8988T (cell line): Measurements from ENCODE around the gene FBXW9.
"Not testable (repeated sequence)": the region's sequence is repeated elsewhere in the genome, so short reads cannot be mapped to it uniquely, and the experiment has no call there.

Experiments
- DNase-seq: peaks from one replicate; pipeline ENCODE4 v3.0.0; 2011

The FBXW9 gene

DNA sequence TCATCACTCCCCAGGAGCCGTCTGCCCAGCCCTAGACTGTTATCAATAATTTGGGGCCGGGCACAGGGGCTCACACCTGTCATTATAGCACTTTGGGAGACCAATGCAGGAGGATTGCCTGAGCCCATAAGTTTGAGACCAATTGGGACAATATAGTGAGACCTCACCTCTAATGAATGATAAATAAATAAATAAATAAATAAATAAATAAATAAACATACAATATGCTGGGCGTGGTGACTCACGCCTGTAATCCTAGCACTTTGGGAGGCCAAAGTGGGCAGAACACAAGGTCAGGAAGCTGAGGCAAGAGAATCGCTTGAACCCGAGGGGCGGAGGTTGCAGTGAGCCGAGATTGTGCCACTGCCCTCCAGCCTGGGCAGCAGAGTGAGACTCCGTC is 16.9 kb upstream of the FBXW9 start:
- DNase-seq = not testable (repeated sequence)

DNA sequence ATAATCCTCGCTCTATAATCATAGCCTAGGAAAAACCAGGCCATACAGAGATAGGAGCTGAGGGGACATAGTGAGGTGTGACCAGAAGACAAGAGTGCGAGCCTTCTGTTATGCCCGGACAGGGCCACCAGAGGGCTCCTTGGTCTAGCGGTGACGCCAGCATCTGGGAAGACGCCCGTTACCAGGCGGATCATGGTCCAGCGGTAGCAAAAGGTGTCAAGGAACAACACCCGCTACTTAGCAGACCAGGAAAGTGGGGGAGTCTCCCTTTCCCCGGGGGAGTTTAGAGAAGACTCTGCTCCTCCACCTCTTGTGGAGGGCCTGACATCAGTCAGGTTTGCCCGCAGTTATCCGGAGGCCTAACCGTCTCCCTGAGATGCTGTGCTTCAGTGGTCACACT is 15.6 kb upstream of the FBXW9 start:
- DNase-seq = not testable (repeated sequence)

DNA sequence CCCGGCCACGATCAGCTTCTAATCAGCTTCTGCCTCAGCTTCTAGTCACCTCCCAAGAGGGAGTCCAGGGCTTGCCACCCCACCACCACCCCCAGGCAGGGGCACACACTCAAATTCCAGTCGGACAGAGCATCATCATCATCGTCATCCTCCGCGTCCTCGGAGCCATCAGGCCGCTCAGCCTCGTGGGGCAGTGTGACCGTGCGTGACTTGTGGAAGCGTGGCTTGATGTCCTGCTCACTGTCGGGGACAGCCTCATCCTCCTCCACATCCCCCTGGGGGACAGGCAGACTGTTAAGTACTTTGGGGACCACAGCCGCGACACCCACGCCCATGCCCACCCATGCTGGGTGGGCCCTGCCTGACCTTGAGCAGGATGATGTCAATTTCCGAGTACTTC is 14.8 kb upstream of the FBXW9 start:
- DNase-seq = no peak

DNA sequence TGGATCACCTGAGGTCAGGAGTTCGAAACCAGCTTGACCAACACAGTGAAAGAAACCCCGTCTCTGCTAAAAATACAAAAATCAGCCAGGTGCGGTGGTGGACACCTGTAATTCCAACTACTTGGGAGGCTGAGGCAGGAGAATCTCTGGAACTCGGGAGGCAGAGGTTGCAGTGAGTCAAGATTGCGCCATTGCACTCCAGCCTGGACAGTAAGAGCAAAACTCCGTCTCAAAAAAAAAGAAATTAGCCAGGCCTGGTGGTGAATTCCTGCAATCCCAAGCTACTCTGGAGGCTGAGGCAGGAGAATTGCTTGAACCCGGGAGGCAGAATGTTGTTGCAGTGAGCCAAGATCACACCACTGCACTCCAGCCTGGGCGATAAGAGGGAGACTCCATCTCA is 12.2 kb upstream of the FBXW9 start:
- DNase-seq = no peak

DNA sequence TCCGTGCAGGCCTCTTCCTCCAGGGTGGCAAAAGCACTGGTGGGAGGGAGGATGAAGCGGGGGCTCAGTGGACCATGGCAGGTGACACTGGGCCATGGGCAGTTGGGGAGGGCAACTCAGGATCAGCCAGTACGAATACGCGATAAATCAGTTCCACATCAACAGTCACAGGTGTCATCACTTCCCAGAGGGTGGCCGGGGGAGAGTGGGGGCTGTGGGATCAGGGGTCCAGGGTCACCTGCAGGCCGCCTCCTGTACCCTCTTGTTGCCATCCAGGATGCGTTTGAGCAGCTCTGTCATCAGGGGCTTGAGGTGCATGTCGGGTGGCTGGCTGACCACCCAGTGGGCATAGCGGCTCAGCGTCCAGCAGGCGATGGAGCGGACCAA is 9.9 kb upstream of the FBXW9 start:
- no peak for DNase-seq

DNA sequence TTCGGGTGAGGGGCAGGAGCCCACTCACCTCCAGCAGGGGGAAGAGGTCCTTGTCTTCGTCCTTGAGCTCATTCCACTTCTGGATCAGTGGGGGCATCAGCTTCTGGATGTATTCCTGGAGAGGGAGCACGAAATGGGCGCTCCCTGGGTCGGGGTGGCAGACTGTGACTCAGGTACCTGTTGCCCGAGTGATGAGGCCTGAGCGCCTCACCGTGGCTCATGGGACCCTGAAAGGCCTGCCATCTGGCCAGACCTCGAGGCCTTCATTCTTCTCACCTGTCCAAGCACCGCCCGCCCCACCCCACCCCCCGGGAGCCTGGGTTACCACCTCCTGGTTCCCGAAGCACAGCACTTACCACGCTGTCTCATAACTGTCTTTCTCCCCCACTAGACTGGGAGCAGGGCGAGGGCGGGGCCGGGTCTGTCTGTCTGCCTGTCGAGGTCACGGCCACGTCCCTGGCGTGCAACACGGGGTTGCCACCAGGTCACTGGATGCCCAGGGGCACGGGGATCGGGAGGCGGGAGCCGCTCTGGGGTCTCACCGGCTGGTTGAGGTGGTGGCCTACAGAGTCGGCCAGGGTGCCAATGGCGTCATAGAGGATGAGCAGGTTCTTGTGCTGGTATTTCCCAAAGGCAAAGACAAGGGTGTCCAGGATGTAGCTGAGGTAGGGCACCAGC is 9.4 kb upstream of the FBXW9 start:
- no peak for DNase-seq

DNA sequence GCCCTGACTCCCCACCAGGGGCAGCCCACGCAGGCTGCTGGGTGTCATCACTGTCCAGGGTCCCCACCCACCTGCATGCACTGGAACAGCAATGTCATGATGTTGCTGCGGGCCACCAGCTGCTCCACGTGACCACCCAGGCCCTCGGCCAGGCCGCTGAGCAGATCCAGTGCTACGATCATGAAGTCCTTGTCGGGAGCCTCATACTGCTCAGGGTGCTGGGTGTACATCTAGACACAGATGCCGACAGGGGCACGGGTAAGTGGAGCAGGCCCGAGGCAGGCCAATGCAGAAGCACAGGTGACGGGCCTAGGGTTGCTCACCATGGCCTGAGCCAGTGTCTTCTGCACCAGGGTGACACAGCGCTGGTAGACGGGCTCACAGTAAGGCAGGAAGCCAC is 8.7 kb upstream of the FBXW9 start:
- DNase-seq = no peak

DNA sequence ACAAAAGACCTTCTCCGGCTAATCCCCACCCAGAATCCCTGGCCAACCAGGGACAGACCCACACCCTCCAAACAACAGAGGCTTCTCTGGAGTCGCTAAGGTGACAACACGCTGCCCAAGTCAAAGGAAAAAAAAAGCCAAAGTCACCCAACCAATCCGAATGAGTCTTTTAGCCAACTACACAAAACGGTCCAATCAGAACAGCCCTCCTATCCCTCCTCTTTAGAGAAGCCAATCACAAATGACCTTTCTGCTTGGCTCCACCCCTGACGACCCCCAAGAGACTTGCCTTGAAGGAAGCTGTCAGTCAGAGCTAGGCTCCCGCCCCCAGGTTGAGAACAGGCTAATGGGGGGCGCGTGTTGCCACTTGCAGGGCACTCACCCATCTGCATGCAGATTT is 6.6 kb upstream of the FBXW9 start:
- DNase-seq = peak; percentile 38

DNA sequence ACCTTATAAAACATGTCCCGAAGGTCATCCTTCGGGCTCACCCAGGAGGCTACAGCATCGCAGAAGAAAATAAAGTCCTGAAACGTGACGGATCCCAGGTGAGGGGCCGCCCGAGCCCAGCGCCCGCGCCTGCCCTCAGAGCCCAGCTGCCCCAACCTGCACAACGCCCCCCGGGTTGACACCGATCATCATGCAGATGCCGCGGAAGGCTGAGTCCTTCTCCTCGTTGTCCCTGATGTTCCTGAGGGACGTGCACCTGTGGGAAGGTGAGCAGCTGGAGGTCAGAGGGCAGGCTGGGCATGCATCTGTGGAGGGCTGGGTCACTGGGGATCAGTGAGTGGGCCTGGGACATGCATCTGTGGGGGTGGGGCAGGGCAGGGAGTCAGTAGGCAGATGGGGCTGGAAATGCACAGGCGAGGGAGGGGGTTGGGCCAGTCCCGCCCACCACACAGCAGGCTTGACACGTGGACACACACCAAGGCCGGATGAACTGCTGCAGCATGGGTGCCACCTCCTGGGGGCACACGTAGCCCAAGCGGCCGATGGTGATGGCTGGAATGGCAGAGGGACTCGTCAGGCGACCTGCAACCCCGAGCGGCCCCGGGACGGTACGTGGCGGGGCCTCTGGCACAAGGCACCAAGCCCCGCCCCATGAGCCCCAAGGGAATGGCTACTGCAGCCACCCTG is 5.3 kb upstream of the FBXW9 start:
- DNase-seq = no peak

DNA sequence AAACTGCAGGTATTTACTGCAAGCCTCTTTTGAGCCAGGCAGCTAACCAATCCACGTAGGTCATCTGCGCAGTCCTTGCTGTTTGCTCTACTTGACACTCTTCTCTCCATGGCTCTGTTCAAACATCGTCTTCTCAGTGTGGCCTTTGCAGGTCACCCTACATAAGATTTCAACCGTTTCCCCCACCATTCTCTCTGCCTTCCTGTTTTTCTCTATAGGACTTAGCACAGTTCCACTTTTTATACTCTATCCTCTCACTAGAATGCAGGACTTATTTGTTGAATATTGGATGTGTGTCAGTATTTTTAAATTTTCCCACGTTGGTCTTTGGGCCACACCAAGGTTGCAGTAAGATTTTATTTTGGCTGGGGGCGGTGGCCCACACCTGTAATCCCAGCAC is 1.7 kb upstream of the FBXW9 start:
- DNase-seq = no peak

DNA sequence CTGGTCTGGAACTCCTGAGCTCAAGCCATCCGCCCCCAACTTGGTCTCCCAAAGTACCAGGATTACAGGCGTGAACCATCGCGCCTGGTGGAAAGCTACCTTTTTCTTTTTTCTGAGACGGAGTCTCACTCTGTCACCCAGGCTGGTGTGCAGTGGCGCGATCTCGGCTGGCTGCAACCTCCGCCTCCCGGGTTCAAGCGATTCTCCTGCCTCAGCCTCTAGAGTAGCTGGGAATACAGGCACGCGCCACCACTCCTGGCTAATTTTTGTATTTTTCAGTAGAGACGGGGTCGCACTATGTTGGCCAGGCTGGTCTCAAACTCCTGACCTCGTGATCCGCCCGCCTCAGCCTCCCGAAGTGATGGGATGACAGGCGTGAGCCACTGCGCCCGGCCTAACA is 994 bp upstream of the FBXW9 start:
- not testable (repeated sequence) for DNase-seq

DNA sequence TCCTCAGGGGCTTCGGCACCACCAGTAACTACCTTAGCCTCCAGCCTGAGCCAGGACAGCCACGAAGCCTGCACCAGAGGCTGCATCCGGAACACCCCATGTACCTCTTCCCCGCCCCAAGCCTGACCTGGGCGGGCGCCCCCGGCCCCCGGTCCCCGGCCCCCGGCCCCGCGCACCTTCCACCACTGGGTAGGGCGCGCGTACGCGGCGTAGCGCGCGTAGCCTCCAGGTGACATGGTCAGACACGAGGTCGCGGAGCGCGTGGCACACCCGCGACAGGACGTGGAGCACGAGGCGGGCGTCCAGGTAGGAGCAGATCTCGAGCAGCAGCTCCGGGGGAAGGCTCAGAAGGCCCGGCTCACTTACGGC is 450 bp downstream of the FBXW9 start:
- no peak for DNase-seq

DNA sequence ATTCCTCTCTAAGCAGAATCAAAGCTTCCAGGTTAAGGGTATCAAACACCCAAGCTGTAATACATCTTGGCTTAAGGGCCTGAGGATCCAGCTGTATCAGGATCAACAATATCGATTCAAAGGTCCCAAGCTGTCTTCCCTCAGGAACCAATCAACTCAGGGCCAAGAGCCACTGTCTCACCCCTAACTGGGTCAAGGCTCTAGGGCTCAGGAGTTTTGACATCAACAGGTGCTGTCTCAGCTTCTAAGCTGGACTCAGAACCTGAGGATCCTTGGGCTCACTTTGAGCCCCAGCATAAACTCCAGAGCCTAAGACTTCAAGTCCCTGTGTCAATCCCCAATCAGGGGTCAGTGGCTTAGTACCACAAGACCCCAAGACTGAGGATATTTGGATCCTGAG is 917 bp downstream of the FBXW9 start:
- no peak for DNase-seq

DNA sequence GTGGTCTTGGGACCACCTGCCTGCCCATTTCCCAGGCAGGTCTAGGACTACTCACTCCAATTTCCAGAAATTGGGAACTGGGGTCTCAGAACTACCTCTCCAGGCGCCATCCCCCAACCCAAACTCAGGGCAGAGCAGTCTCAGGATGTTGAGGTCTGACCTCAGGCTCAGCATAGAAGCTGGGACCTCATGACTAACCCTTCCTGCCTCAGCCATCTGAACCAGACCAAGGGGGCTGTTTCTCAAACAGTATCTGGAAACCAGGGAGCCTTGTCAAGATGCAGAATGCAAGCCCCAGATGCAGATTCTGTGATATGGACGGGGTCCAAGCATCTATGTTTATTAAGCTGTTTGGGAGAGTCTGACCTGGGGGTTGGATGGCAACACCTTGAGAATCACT is 1.3 kb downstream of the FBXW9 start:
- no peak for DNase-seq

DNA sequence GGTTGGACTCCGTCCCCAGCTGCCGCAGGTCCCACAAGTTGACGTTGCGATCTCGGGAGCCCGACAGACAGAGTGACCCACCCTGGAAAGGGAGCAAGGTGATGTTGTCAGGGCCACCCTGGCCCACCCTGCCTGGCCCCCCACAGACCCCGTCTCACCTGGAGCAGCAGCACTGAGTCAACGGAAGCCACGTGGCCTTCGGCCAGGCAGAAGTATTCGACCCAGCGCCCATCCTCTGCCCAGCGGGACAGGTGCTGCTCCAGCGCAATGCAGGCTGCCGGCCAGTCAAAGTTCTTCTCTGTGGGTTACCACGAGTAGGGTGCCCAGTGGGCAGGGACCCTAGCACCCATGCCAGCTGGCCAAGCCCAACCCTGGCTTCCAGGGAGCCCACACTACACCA is 1.8 kb downstream of the FBXW9 start:
- DNase-seq = no peak

DNA sequence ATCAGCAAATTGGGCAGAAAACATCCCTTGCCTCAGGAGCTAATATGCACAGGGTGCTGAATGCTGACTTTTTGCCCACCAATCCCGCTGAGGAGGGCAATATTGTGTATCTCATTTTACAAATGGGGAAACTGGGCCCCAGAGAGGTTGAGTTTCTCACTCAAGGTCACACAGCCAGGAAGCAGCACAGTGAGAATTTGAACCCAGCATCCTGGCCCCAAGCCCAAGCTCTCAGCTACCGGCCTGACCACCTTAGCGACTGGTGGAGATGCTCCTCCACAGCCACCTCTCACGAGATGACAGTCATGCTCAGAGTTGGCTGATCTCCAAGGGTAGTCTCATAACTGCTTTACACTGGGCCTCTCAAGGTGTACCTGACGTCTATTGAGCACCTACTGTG is 3.5 kb downstream of the FBXW9 start:
- DNase-seq = no peak

DNA sequence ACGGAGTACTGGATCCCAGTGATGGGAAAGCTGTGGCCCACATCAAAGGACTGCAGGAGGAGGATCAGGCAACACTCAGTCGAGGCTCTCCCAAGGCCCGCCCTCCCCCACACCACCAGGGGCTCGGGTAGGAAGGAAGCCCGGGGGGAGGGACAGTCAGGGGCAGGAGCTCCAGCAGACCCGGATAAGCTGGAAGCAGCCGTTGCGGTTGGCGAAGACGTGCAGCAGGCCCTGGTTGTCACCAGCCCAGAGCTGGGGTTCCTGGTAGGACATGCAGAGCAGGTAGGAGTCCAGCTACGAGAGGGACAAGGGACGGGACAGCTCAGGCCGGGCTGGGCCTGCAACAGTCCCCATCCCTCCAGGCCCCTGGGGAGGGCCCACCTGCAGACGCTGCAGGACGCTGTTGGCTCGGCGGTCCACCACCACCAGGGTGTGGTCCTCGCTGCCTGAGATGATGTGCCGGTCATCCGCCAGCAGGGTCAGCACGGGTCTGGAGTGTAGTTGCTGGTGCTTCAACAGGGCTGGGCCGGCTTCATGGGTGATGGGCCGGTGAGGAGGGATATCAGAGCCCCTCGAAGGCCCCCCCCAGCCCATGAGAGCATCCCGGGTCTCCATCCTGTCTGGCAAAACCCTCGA is 6.7 kb downstream of the FBXW9 start:
- no peak for DNase-seq

DNA sequence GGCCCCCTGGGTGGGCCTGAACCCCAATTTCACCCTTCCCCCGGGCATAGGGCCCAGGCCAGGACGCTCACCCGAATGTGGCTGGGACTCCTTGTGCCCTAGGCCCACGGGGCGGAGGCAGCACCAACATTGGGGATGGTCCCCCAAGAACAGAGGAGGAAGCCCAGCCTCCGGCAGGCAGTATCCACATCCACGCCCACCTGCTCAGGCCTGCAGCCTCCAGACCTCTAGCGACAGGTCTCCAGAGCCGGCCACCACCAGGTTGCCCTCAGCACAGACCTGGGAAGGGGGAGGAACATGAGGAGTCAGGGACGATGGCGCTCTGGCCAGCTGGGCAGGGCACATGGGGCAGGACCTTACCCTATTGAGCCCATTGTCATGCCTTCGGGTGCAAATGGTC is 7.4 kb downstream of the FBXW9 start:
- DNase-seq = no peak

DNA sequence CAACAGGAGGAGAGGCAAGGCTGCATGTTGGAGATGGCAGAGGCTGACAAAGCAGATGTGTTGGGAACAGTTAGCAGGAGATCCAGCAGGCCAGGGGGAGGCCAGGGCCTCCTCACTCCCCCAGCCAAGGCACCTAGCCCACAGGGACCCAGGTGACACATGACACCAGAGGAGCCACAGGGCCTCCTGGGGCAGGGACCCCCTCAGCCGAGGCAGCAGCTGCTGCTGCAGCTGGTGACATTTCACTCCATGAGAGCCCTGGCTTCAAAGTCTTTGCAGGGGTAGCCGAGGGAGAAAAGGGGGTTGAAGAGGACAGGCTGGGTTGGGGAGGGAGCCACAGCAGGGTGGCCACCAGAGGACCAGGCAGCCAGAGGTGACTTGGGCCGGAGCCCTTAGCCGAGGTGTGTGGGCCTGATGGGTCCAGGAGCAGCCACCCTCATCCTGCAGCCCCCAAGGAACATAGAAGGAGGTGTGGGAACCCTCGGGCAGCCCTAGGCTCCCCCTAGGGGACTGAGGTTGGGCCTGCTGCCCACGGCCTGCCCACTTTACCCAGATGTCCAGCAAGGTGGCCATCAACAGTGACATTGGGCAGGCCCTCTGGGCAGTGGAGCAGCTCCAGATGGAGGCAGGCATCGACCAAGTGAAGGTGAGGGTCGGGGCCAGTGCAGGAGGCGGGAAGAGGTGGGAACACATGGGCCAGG is 8.8 kb downstream of the FBXW9 start, which contains the start of gene GNG14:
GNG14 (plus strand) TSS at position 503 of the 701 bp plus-strand sequence; CDS start at position 554, 51 bp downstream.
- DNase-seq = no peak

DNA sequence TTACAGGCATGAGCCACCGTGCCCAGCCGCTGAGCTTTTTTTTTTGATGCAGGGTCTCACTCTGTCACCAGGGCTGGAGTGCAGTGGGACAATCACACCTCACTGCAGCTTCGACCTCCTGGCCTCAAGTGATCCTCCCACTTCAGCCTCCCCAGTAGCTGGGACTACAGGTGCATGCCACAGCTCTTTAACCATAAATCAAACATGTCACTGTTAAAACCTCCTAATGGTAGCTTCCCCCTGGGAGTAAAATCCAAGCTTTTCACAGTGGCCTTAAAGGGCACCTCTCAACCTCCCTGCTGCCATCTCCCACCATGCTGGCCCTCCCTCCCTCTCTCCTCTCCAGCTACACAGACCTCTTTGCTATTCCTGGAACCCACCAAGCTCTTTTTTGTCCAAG is 10.6 kb downstream of the FBXW9 start:
- DNase-seq = no peak

DNA sequence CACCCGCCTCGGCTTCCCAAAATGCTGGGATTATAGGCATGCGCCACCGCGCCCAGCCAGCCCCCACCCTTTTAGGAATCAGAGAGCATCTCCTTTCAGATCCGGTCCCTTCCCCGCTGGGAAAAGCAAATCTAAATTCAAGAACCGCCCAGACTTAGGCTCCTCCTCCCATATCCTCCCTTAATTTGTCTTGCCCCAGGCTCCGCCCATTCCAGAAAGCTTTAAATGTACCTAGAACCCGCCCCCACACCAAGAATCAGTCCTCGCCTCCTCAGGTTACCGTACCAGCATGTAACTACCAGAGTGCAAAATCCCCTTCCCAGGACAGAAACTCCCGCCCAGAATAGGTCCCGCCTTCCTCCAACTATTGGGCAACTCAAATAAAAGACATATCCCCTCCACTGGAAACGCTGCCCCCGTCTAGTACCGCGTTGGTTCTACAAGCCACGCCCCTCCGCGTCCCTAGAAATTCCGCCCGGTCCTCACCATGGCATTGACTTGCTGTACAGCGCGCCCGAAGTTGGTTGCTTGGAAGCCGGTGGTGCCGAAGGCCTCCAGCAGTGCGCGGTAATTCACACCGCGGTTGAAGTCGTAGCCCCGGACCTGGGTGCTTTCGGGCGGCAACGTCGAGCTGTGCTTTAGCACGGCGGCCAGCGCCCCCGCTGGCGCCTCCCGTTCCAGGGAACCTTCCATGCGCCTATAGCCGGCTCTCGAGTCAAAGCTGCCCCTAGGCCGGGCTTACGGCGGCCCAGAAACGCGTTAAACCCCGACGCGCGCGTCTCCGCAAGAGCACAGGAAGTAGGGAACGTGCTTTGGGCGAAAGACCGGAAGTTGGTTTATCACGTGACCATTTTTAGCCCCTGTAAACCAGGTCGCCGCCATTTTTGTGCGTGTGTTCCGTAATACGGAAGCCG is 15.1 kb downstream of the FBXW9 start, which contains the start of gene DHPS:
DHPS (minus strand) TSS at position 807 of the 914 bp plus-strand sequence; CDS start at position 693, 114 bp downstream.
- peak; percentile 70 for DNase-seq

DNA sequence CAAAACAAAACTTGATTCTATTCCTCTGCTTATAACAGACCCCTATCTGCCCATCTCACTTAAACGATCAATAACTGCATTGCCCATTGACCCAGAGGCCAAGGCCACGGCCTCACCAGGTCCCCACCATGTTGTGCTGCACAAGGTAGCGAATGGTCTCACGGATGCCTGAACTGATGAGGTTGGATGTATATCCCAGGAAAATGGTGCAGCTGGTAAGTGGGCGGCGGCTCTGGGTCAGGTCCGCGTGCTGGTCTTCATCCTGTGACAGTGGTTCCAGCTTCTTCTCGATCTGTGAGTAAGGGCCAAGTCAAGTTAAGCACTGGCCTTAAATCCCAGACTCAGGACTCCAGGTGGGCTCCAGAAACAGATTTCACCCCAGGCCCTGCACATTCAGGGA is 16.4 kb downstream of the FBXW9 start:
- DNase-seq = no peak

DNA sequence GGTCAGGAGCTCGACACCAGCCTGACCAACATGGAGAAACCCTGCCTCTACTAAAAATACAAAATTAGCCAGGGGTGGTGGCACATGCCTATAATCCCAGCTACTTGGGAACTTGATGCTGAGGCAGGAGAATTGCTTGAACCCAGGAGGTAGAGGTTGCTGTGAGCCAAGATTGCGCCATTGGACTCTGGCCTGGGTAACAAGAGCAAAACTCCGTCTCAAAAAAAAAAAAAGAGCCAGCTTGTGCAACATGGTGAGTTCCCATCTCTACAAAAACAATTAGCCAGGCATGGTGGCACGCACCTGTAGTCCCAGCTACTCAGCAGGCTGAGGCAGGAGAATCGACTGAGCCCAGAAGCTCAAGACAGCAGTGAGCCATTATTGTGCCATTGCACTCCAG is 18.4 kb downstream of the FBXW9 start:
- DNase-seq = not testable (repeated sequence)
